GM12891 (cell line): Measurements from ENCODE around the gene KRTAP27-1.

ENCODE experiments used
- POLR2A ChIP-seq: IDR thresholded peaks from 2 replicates; pipeline ENCODE4 v1.6.1; 2011; ENCODE audit warnings: low read depth, low read length, control low read depth
- POLR2AphosphoS5 ChIP-seq: IDR thresholded peaks from 2 replicates; pipeline ENCODE4 v1.6.1; 2011; ENCODE audit warnings: low read depth, low read length, control low read depth
- POU2F2 ChIP-seq: IDR thresholded peaks from 2 replicates; pipeline ENCODE4 v1.6.1; 2011; ENCODE audit warnings: low read depth, mild to moderate bottlenecking, control low read depth, low read length, moderate library complexity
- SPI1 ChIP-seq: IDR thresholded peaks from 2 replicates; pipeline ENCODE4 v1.6.1; 2011; ENCODE audit warnings: low read depth, low read length, control low read depth
- TAF1 ChIP-seq: IDR thresholded peaks from 2 replicates; pipeline ENCODE4 v1.6.1; 2011; ENCODE audit warnings: low read depth, low read length, control low read depth

DNA sequence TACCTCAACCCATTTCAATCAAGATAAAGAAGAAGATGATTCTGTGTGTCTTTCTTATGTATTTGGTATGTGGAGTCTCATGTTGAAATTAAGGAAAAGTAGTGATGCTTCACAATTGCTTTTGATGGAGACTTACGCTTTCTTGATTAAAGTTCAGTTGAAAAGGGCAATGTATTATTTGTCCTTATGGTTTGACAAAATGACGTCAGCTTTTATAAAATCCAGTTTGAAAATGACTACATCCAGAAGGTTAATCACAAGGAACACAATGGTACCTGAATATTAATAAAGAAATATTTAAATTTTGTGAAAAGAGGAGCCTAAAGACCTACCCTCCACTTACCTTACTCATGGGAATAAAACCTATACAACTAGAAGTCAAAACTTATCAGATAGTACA is 21.8 kb downstream of the KRTAP27-1 start:
- TF ChIP-seq SPI1: no peak
- TF ChIP-seq TAF1: no peak
- TF ChIP-seq POLR2A: no peak
- no peak for TF ChIP-seq POLR2AphosphoS5
- no peak for TF ChIP-seq POU2F2
